H1 (cell line): ENCODE measurements around the gene ABHD16B. TPM values are rescaled to one million over a fixed set of nuclear protein-coding genes. Genes with fewer than 3 reads are reported as not detected.
A peak's percentile ranks its signal among the peaks of the same experiment; 100 is the strongest.

Experiments
- CTCF ChIA-PET: fragments of 300-600 bp; sonication (Branson Sonifier 250); formaldehyde crosslinking; loops from one replicate; lab custom pipeline; 2021; ENCODE audit not compliant: partially characterized antibody; lab: Charles Lee
- POLR2A ChIA-PET: fragments of 300-600 bp; sonication (Branson Sonifier 250); formaldehyde crosslinking; loops from one replicate; lab custom pipeline; 2021; ENCODE audit warnings: inconsistent platforms; ENCODE audit not compliant: partially characterized antibody; lab: Charles Lee
- DNase-seq, 2 experiments: peaks; one replicate each; pipeline versions ENCODE4 v3.0.0 to v3.0.0-alpha.2; 2010 to 2022; ENCODE audit warnings: low spot score in 2 of 2, low read depth in 1 of 2, mixed read lengths in 1 of 2
- FAIRE-seq: peaks from 2 replicates; lab custom pipeline; 2011; peaks lifted over from hg19 to GRCh38; lab: Jason Lieb, UNC
- H2AFZ ChIP-seq: 2 replicates; pipeline ENCODE4 v1.8.1; 2012; ENCODE audit warnings: low read length, inconsistent platforms
- H2AK5ac ChIP-seq: 2 replicates; pipeline ENCODE4 v1.6.1; 2013; ENCODE audit warnings: low read depth, low read length
- H2BK120ac ChIP-seq: replicated peaks from 2 replicates; pipeline ENCODE3; 2013; ENCODE audit warnings: low read depth, low read length, inconsistent platforms
- H2BK12ac ChIP-seq: 2 replicates; pipeline ENCODE4 v1.6.1; 2013; ENCODE audit warnings: low read depth, low read length
- H2BK15ac ChIP-seq: 2 replicates; pipeline ENCODE4 v1.6.1; 2013; ENCODE audit warnings: low read length
- H2BK20ac ChIP-seq: 2 replicates; pipeline ENCODE4 v1.6.1; 2013; ENCODE audit warnings: low read length
- H2BK5ac ChIP-seq: 2 replicates; pipeline ENCODE4 v1.6.1; 2013; ENCODE audit warnings: low read depth, low read length
- H3K14ac ChIP-seq: 2 replicates; pipeline ENCODE4 v1.6.1; 2013; ENCODE audit warnings: inconsistent platforms; ENCODE audit not compliant: insufficient read length
- H3K18ac ChIP-seq: 2 replicates; pipeline ENCODE4 v1.6.1; 2013; ENCODE audit warnings: low read length; ENCODE audit errors: extremely low read depth
- H3K23ac ChIP-seq: 2 replicates; pipeline ENCODE4 v1.6.1; 2013; ENCODE audit warnings: inconsistent platforms; ENCODE audit not compliant: insufficient read length
- H3K23me2 ChIP-seq: 2 replicates; pipeline ENCODE4 v1.6.1; 2013; ENCODE audit warnings: low read depth, low read length
- H3K27ac ChIP-seq: 2 replicates; pipeline ENCODE4 v1.6.1; 2011; ENCODE audit warnings: low read depth, low read length, inconsistent platforms
- H3K27me3 ChIP-seq, 4 experiments: replicated peaks in 1 of 4; 1 replicate in 1 of 4; 2 replicates in 3 of 4; pipeline versions ENCODE4 v1.6.1 to v1.8.1; 2011 to 2013; ENCODE audit warnings: low read length in 3 of 4, mild to moderate bottlenecking in 3 of 4, inconsistent platforms in 2 of 4, mixed read lengths in 2 of 4, moderate library complexity in 1 of 4; ENCODE audit not compliant: control insufficient read depth in 3 of 4, insufficient read depth in 3 of 4; ENCODE audit errors: extremely low read depth in 1 of 4
- H3K36me3 ChIP-seq, 4 experiments: 2 replicates each; pipeline versions ENCODE4 v1.6.1 to v1.8.1; 2011 to 2013; ENCODE audit warnings: mild to moderate bottlenecking in 4 of 4, low read length in 3 of 4, moderate library complexity in 2 of 4, control low read depth in 1 of 4, inconsistent platforms in 1 of 4; ENCODE audit not compliant: insufficient read depth in 4 of 4, control insufficient read depth in 2 of 4
- H3K4ac ChIP-seq: replicated peaks from 2 replicates; pipeline ENCODE3; 2013; ENCODE audit warnings: low read length, low read depth, mixed read lengths, inconsistent platforms; ENCODE audit not compliant: insufficient read length
- H3K4me1 ChIP-seq, 4 experiments: replicated peaks in 1 of 4; 1 replicate in 1 of 4; 2 replicates in 3 of 4; pipeline versions ENCODE4 v1.6.1 to v1.8.1; 2011 to 2013; ENCODE audit warnings: low read length in 3 of 4, inconsistent platforms in 2 of 4, mixed read lengths in 1 of 4; ENCODE audit not compliant: insufficient read depth in 4 of 4, control insufficient read depth in 3 of 4
- H3K4me2 ChIP-seq, 2 experiments: 2 replicates each; pipeline versions ENCODE4 v1.6.1 to v1.8.1; 2011 to 2013; ENCODE audit warnings: low read depth in 2 of 2, low read length in 2 of 2, control low read depth in 1 of 2, inconsistent platforms in 1 of 2, mild to moderate bottlenecking in 1 of 2; ENCODE audit not compliant: insufficient read depth in 1 of 2
- H3K4me3 ChIP-seq, 4 experiments: fragments of 200-600, 300-600 bp in 1 of 4; sonication (generic), shearing (Covaris generic), sonication (Bioruptor Twin) in 1 of 4; 2 replicates each; pipeline versions ENCODE4 v1.5.1 to v1.8.1; 2011 to 2016; ENCODE audit warnings: low read length in 4 of 4, low read depth in 3 of 4, control low read depth in 2 of 4, inconsistent platforms in 2 of 4, mild to moderate bottlenecking in 2 of 4, mixed read lengths in 1 of 4, moderate library complexity in 1 of 4; ENCODE audit not compliant: insufficient read depth in 2 of 4; ENCODE audit errors: extremely low read depth in 1 of 4
- H3K56ac ChIP-seq: replicated peaks from 2 replicates; pipeline ENCODE3; 2013; ENCODE audit warnings: low read depth, mild to moderate bottlenecking, mixed read lengths, low read length, inconsistent platforms; ENCODE audit not compliant: insufficient read length
- H3K79me1 ChIP-seq: 2 replicates; pipeline ENCODE4 v1.6.1; 2013; ENCODE audit warnings: low read depth, low read length, control low read depth
- H3K79me2 ChIP-seq, 2 experiments: 2 replicates each; pipeline versions ENCODE4 v1.6.1 to v1.8.1; 2012 to 2013; ENCODE audit warnings: low read length in 2 of 2, mild to moderate bottlenecking in 2 of 2, inconsistent platforms in 1 of 2; ENCODE audit not compliant: insufficient read depth in 2 of 2, control insufficient read depth in 1 of 2
- H3K9ac ChIP-seq, 4 experiments: replicated peaks in 1 of 4; 1 replicate in 1 of 4; 2 replicates in 3 of 4; pipeline versions ENCODE4 v1.6.1 to v1.8.1; 2011 to 2013; ENCODE audit warnings: low read depth in 3 of 4, low read length in 3 of 4, control low read depth in 2 of 4, mild to moderate bottlenecking in 2 of 4, moderate library complexity in 2 of 4, inconsistent platforms in 1 of 4; ENCODE audit errors: extremely low read depth in 1 of 4
- H3K9me3 ChIP-seq, 2 experiments: 2 replicates each; pipeline versions ENCODE4 v1.6.1 to v1.8.1; 2012 to 2013; ENCODE audit warnings: mild to moderate bottlenecking in 2 of 2, moderate library complexity in 2 of 2, control low read depth in 1 of 2, inconsistent platforms in 1 of 2, low read depth in 1 of 2, low read length in 1 of 2, mixed read lengths in 1 of 2; ENCODE audit not compliant: insufficient read depth in 2 of 2
- H4K20me1 ChIP-seq, 2 experiments: replicated peaks in 1 of 2; 2 replicates each; pipeline versions ENCODE3 to v1.8.1; 2011 to 2013; ENCODE audit warnings: inconsistent platforms in 2 of 2, low read length in 2 of 2, mild to moderate bottlenecking in 1 of 2; ENCODE audit not compliant: insufficient read depth in 2 of 2, control insufficient read depth in 1 of 2
- H4K5ac ChIP-seq: 2 replicates; pipeline ENCODE4 v1.6.1; 2013; ENCODE audit warnings: low read length, low read depth, mixed read lengths, inconsistent platforms; ENCODE audit not compliant: insufficient read length
- H4K8ac ChIP-seq: 2 replicates; pipeline ENCODE4 v1.8.0; 2013; ENCODE audit warnings: mild to moderate bottlenecking, moderate library complexity, low read length, inconsistent platforms; ENCODE audit not compliant: insufficient read depth; ENCODE audit errors: extremely low read depth
- H4K91ac ChIP-seq: replicated peaks from 2 replicates; pipeline ENCODE3; 2013; ENCODE audit warnings: low read length, mixed read lengths, inconsistent platforms; ENCODE audit not compliant: insufficient read length
- BCL11A ChIP-seq, 2 experiments: IDR thresholded peaks; one replicate each; pipeline ENCODE4 v1.6.1; 2011; ENCODE audit warnings: low read depth in 2 of 2, low read length in 2 of 2, mild to moderate bottlenecking in 2 of 2
- CTBP2 ChIP-seq: IDR thresholded peaks from 2 replicates; pipeline ENCODE4 v1.7.0; 2011; ENCODE audit warnings: borderline replicate concordance, mild to moderate bottlenecking, moderate library complexity, mixed read lengths, low read length; ENCODE audit not compliant: insufficient read depth, insufficient read length
- KDM5A ChIP-seq: fragments of 200-600 bp; IDR thresholded peaks from 2 replicates; pipeline ENCODE4 v1.7.1; 2012; ENCODE audit warnings: mild to moderate bottlenecking, low read length, inconsistent platforms, mixed read lengths
- RAD21 ChIP-seq, 2 experiments: IDR thresholded peaks in 1 of 2; conservative IDR thresholded peaks in 1 of 2; 2 replicates each; pipeline ENCODE4 v1.6.1; 2011; ENCODE audit warnings: low read depth in 2 of 2, low read length in 2 of 2, improper control_type of control experiment in 1 of 2, inconsistent platforms in 1 of 2, mild to moderate bottlenecking in 1 of 2, moderate library complexity in 1 of 2
- SP4 ChIP-seq: IDR thresholded peaks from 2 replicates; pipeline ENCODE4 v1.6.1; 2012; ENCODE audit warnings: low read length, inconsistent platforms
- SUZ12 ChIP-seq: fragments of 200-600 bp; sonication (generic); IDR thresholded peaks from 2 replicates; pipeline ENCODE4 v1.6.1; 2012; ENCODE audit warnings: mild to moderate bottlenecking, inconsistent platforms, low read length, moderate library complexity, mixed read lengths
- TCF12 ChIP-seq: IDR thresholded peaks from 2 replicates; pipeline ENCODE4 v1.6.1; 2011; ENCODE audit warnings: low read depth, mild to moderate bottlenecking, low read length
- WGBS, 2 experiments: shearing (Covaris generic) in 1 of 2; methylation state at CpG; one replicate each; pipeline versions ENCODE4 v1.1.6 to v1.1.7; 2013 to 2015; ENCODE audit warnings: low lambda C conversion rate in 2 of 2, mixed read lengths in 2 of 2, inconsistent platforms in 1 of 2, low coverage in 1 of 2, missing lambda C conversion rate in 1 of 2; ENCODE audit not compliant: insufficient replicate concordance in 2 of 2, insufficient coverage in 1 of 2, insufficient read length in 1 of 2; ENCODE audit errors: extremely low coverage in 1 of 2, missing lambda C conversion rate in 1 of 2; 5-methylcytosine and 5-hydroxymethylcytosine counted together
- polyA plus RNA-seq, 7 experiments: library from polyadenylated mRNA; depleted of rRNA in 3 of 7; stranded (reverse) in 5 of 7; unstranded in 2 of 7; fragments of >200 nt in 5 of 7; fragments of 200-250 nt in 2 of 7; gene quantifications; 1 replicate in 5 of 7; 2 replicates in 1 of 7; 4 replicates in 1 of 7; pipeline versions ENCODE4 v1.2.1 to v1.2.3, GENCODE V29; 2011 to 2013; ENCODE audit warnings: missing spikeins in 2 of 7, mixed read lengths in 2 of 7
- total RNA-seq: library from RNA; stranded (reverse); fragmentation: NEBNext Ultra II Directional; extraction: Animal tissue kit (Norgen Biotek cat#: 25700); gene quantifications from 2 replicates; pipeline ENCODE4 v1.2.1, GENCODE V29; 2021
- TF ChIP-seq, protein P1 (sequence below): IDR thresholded peaks from 2 replicates; pipeline ENCODE4 v1.6.1; 2012; ENCODE audit warnings: low read length, inconsistent platforms
- TF ChIP-seq, protein P2 (sequence below): IDR thresholded peaks from 2 replicates; pipeline ENCODE4 v1.6.1; 2011; ENCODE audit warnings: low read depth, mild to moderate bottlenecking, low read length; ENCODE audit not compliant: insufficient read depth

The ABHD16B gene
- total and polyA plus RNA-seq, 2 of the 8 experiments (the other 6 are each of a cell fraction or from before 2014, with no cell fraction given), result not detected

DNA sequence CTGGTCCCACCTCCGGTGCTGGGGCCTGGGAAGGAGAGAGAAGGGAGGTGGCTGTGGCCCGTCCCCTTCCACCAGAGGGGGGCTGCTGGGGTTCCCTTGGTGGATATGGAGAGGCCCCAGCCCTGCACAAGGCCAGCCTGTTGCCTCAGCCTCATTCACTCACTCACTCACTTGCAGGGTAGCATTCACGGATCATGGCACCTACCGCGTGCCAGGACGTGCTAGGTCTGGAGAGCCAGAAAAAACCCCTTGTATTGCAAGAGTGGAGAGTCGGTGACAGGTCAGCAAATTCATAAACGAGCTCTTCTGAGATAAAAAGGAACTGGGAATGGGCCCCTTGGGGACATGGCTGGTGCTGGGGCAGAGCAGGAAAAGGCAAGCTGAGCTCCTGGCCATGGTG lies 23.8 kb upstream of the ABHD16B start:
- WGBS, 2 experiments, result 97% methylated on average over 7 of the region's 8 CpGs; no CpG with 5 or more reads in 1 of the 2 experiments
- Histone ChIP-seq H3K23me2 (no peaks in the 10 kb centered on the region; the same call in 1 of the 2 replicates), H2AK5ac (no peak overlapping the region), H3K4me3 (no peak overlapping the region), H3K14ac (no peak overlapping the region), H2BK15ac (no peak overlapping the region), H4K91ac (peak overlapping the region; percentile 34), H3K4ac (no peak overlapping the region), H3K79me1 (no peaks in the 10 kb centered on the region), H2BK120ac (no peak overlapping the region), H3K4me1 (peaks cover 0 to 27% (median 14%) of the 10 kb centered on the region in 4 experiments; a peak in 6 of 7 replicates), H2BK12ac (0 out of 2 replicates have a peak overlapping the region, but pooled peaks have one; percentile 7), H2AFZ (no peak overlapping the region), H3K9me3 (no peaks in the 10 kb centered on the region), H3K27me3 (peaks cover 5 to 13% (median 8%) of the 10 kb centered on the region in 4 experiments; a peak in 6 of 7 replicates), H3K18ac (no peak overlapping the region), H3K23ac (no peak overlapping the region), H2BK5ac (no peak overlapping the region), H4K5ac (no peak overlapping the region), H3K79me2 (no peaks in the 10 kb centered on the region), H3K36me3 (no peaks in the 10 kb centered on the region), H3K27ac (no peak overlapping the region), H3K56ac (no peak overlapping the region), H3K4me2 (no peak overlapping the region), H3K9ac (no peak overlapping the region; a peak in 2 of 7 replicates), H4K8ac (no peak overlapping the region), H4K20me1 (peaks cover 0 to 3% of the 10 kb centered on the region in 2 experiments), H2BK20ac (0 out of 2 replicates have a peak overlapping the region, but pooled peaks have one; percentile 61)
- no peak for FAIRE-seq
- DNase-seq, result no peak
- no peak for TF ChIP-seq KDM5A
- TF ChIP-seq RAD21 (IDR thresholded peaks at IDR 0.05 in 1 of 2, conservative IDR thresholded peaks at IDR 0.05 in 1 of 2; ENCODE audit: low read depth in 2 of 2, low read length in 2 of 2), result no peak
- no peak for TF ChIP-seq SUZ12
- no peak for TF ChIP-seq SP4
- TF ChIP-seq TCF12, result no peak
- no peak for TF ChIP-seq BCL11A (IDR thresholded peaks at IDR 0.05; ENCODE audit: low read depth in 2 of 2, low read length in 2 of 2)
- TF ChIP-seq, protein P1, sequence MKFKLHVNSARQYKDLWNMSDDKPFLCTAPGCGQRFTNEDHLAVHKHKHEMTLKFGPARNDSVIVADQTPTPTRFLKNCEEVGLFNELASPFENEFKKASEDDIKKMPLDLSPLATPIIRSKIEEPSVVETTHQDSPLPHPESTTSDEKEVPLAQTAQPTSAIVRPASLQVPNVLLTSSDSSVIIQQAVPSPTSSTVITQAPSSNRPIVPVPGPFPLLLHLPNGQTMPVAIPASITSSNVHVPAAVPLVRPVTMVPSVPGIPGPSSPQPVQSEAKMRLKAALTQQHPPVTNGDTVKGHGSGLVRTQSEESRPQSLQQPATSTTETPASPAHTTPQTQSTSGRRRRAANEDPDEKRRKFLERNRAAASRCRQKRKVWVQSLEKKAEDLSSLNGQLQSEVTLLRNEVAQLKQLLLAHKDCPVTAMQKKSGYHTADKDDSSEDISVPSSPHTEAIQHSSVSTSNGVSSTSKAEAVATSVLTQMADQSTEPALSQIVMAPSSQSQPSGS, result no peak
- TF ChIP-seq, protein P2, sequence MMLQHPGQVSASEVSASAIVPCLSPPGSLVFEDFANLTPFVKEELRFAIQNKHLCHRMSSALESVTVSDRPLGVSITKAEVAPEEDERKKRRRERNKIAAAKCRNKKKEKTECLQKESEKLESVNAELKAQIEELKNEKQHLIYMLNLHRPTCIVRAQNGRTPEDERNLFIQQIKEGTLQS, result no peak
- TF ChIP-seq CTBP2, result no peak
- POLR2A ChIA-PET, result interaction anchor here (0.9 to 2.8 kb wide), 4 partner anchors 10 to 208 kb away, joined by 3 to 18 read pairs (median 4); partner anchors contain the start of gene TPD52L2
- CTCF ChIA-PET, result interaction anchor here (0.9 to 3.1 kb wide), 6 partner anchors 10 to 51 kb away, joined by 3 to 10 read pairs (median 4); no protein-coding TSS in a partner anchor
